GM12872 (cell line): ENCODE measurements around the gene PSTPIP1.

Experiments used
- CTCF ChIP-seq: IDR thresholded peaks from 3 replicates; pipeline ENCODE4 v1.5.1; 2011; ENCODE audit warnings: low read depth, mild to moderate bottlenecking, low read length, moderate library complexity; ENCODE audit not compliant: insufficient read depth

The PSTPIP1 gene

GRCh38 chr15:77004189-77004588 is 9.3 kb downstream of the PSTPIP1 start:
- no peak for TF ChIP-seq CTCF

GRCh38 chr15:77009176-77009575 is 14.2 kb downstream of the PSTPIP1 start:
- no peak for TF ChIP-seq CTCF

GRCh38 chr15:77009646-77010311 is 14.9 kb downstream of the PSTPIP1 start:
- TF ChIP-seq CTCF, result no peak

GRCh38 chr15:77010312-77010686 is 15.4 kb downstream of the PSTPIP1 start:
- no peak for TF ChIP-seq CTCF

- no peak for TF ChIP-seq CTCF
Measured at GRCh38 chr15:77010857-77011256, 15.9 kb downstream of the PSTPIP1 start.

GRCh38 chr15:77012117-77012712 is 17.3 kb downstream of the PSTPIP1 start:
- no peak for TF ChIP-seq CTCF

GRCh38 chr15:77012868-77013267 is 17.9 kb downstream of the PSTPIP1 start:
- TF ChIP-seq CTCF, result no peak
